ENCODE measurements around the gene ZNF32.

GRCh38 chr10:43655311-43655710 is 6.6 kb upstream of the ZNF32 start:
- TF ChIP-seq POLR2A (IDR thresholded peaks at IDR 0.05; ENCODE audit: low read depth, low read length): no peak
- TF ChIP-seq POLR2AphosphoS5 (IDR thresholded peaks at IDR 0.05; ENCODE audit: low read depth, low read length): no peak

All from GM12892 (cell line).